GM18508 (cell line): ENCODE measurements around the gene CFAP70.
"Not testable (repeated sequence)": the region's sequence is repeated elsewhere in the genome, so short reads cannot be mapped to it uniquely, and the experiment has no call there.

Experiments
- ATAC-seq: cut with Tn5 transposase; IDR thresholded peaks from one replicate; pipeline ENCODE4 v1.9.1; 2021; ENCODE audit warnings: moderate number of reproducible peaks; ENCODE audit not compliant: insufficient read depth, unreplicated experiment

CFAP70 gene

GRCh38 chr10:73344269-73344668 is 14.4 kb downstream of the CFAP70 start:
- no peak for ATAC-seq

DNA sequence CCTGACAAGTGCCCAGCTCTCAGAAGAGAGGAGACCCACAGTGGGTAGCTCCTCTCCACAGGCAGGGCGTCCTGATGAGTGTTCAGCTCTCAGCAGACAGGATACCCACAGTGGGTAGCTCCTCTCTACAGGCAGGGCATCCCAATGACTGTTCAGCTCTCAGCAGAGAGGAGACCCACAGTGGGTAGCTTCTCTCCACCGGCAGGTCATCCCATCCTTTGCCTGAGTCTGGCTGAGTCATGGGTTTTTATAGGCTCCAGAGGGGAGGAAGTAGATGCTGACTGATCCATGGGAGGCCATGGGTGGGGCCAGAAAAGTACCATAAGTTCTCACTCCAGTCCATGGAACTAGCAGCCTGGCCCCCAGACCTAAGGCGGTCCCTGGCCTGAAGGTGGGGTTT is 18.5 kb downstream of the CFAP70 start:
- ATAC-seq, result no peak

GRCh38 chr10:73339436-73339835 is 19.2 kb downstream of the CFAP70 start:
- no peak for ATAC-seq

DNA sequence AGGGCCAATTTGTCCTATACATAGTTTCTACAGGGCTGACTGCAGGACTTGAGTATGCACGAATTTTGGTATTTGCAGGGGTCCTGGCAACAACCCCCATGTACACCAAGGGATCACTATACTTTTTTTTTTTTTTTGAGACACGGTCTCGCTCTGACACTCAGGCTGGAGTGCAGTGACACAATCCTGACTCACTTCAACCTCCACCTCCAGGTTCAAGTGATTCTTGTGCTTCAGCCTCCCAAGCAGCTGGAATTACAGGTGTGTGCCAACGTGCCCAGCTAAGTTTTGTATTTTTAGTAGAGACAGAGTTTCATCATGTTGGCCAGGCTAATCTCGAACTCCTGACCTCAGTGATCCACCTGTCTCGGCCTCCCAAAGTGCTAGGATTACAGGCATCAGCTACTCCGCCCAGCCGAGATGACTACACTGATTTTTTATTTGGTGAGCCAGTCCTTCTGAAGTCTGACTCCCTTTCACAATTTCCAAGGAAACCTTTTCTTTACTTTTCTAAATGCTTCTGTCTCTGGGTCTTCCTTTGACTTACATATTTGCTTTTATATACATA is 19.8 kb downstream of the CFAP70 start:
- no peak for ATAC-seq

- ATAC-seq, result no peak
These were observed 25.5 kb downstream of the CFAP70 start for GRCh38 chr10:73333202-73333601.

- no peak for ATAC-seq
These were observed 26.3 kb downstream of the CFAP70 start for GRCh38 chr10:73332379-73332778.

DNA sequence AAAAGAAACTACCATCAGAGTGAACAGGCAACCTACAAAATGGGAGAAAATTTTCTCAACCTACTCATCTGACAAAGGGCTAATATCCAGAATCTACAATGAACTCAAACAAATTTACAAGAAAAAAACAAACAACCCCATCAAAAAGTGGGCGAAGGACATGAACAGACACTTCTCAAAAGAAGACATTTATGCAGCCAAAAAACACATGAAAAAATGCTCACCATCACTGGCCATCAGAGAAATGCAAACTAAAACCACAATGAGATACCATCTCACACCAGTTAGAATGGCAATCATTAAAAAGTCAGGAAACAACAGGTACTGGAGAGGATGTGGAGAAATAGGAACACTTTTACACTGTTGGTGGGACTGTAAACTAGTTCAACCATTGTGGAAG is 30.1 kb downstream of the CFAP70 start:
- not testable (repeated sequence) for ATAC-seq

DNA sequence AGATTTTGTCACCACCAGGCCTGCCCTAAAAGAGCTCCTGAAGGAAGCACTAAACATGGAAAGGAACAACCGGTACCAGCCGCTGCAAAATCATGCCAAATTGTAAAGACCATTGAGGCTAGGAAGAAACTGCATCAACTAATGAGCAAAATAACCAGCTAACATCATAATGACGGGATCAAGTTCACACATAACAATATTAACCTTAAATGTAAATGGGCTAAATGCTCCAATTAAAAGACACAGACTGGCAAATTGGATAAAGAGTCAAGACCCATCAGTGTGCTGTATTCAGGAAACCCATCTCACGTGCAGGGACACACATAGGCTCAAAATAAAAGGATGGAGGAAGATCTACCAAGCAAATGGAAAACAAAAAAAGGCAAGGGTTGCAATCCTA is 33.4 kb downstream of the CFAP70 start:
- not testable (repeated sequence) for ATAC-seq

- not testable (repeated sequence) for ATAC-seq
These were observed 35.1 kb downstream of the CFAP70 start for GRCh38 chr10:73323582-73323981.

DNA sequence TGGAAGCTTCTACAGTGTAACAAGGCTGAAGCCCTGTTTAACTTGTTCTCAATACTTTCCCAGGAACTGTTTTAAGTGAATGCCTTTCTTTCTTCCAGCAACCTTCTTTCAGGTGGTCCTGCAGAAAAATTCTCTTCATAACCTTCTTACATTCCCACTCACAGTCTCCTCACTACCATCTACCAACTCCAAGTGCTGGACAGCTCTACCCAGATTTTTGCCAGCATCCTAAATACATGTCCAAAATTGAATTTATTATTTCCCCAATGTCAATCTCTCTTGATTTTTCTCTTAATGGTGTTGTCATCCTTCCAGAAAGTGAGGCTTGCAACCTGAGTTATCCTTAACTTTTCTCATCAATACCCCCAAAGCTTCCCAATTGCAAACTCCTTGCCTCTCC is 48.2 kb downstream of the CFAP70 start:
- no peak for ATAC-seq

DNA sequence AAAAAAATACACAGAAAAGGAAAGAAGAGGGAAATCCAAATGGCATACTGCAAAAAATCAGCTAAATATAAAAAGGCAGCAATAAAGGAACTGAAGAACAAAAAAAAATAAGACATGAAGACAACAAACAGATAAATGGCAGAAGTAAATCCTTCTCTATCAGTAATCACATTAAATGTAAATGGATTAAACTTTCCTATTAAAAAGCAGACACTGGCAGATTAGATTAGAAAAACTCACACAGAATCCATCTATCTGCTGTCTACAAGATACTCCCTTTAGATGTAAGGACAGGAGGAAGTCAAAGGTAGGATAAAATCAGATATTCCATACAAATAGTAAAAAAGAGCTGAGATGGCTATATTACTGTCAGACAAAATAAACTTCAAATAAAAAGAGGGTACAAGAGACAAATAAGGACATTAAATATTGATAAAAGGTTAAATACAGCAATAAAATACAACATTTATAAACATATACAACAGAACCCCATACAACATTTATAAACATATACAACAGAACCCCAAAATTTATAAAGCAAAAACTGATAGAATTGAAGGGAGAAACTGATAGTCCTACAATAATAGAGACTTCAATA is 51.4 kb downstream of the CFAP70 start:
- ATAC-seq, result no peak

GRCh38 chr10:73306171-73306708 is 52.4 kb downstream of the CFAP70 start:
- ATAC-seq, result no peak

- no peak for ATAC-seq
These were observed 61.7 kb downstream of the CFAP70 start for GRCh38 chr10:73296946-73297345.

DNA sequence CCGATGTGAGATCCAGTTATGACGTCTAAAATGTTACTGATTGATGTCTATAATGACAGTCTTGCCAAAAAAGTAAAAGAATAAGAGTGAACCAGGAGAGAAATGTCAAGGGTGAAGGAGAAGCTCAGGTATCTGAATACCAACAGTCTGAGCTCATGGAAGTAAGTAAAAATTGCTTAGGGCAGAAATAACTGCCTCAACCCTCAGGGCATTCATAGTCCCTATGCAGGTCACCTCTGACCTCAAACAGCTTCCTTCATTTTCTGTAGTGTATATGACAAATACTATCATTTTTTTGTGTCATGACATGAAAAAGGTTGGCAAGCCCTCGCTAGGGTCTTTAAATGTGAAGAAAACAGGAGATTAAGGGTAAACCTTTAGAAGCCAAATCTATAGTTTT is 65.2 kb downstream of the CFAP70 start:
- ATAC-seq, result no peak

GRCh38 chr10:73289958-73290357 is 68.7 kb downstream of the CFAP70 start:
- ATAC-seq, result no peak

- ATAC-seq, result no peak
These were observed 71.2 kb downstream of the CFAP70 start for GRCh38 chr10:73287441-73287840.

GRCh38 chr10:73281097-73281496 is 77.6 kb downstream of the CFAP70 start:
- no peak for ATAC-seq

DNA sequence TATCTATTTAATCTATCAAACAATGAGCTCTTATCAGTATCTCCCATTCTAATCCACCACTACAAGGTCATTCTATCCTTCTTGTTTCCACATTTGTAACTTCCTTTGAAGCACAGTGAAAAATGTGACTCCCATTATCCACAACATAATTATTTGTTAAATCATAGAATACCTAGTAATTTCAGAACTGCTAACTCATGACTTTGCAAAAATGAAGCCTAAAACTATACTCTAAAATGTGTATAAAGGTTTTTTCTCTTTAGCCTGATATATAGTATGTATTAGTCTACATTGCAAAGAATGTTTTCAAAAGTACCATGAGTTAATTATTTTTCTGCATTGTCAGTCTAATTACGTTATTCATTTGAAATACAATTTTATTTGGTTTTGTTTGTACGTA is 94.2 kb downstream of the CFAP70 start:
- ATAC-seq, result no peak

GRCh38 chr10:73263693-73264347 is 94.8 kb downstream of the CFAP70 start:
- ATAC-seq, result no peak

DNA sequence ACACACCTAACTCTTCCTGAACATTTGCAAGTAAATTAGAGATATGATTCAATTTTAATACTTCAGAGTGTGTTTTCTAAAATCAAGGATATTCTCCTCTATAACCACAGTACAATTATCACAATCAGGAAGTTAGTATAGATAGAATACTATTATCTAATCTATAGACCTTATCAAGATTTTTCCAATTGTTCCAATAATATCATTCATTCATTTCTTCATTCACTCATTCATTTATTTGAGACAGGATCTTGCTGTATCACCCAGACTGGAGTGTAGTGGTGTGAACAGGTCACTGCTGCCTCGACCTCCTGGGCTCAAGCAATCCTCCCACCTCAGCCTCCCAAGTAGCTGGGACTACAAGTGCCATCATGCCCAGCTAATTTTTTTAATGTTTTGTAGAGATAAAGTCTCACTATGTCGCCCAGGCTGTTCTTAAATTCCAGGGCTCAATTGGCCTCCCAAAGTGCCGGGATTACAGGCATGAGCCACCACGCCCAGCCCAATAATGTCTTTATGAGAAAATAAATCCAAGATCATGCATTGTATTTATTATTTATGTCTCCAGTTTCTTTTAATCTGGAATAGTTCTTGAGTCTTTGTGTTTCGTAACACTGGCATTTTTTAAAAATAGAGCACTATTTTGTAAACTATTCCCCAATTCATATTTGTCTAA is 95.6 kb downstream of the CFAP70 start:
- ATAC-seq, result no peak

GRCh38 chr10:73262105-73262730 is 96.4 kb downstream of the CFAP70 start:
- no peak for ATAC-seq
